ENCODE results near the gene CEP89.

- no peak for TF ChIP-seq EZH2 (IDR thresholded peaks at IDR 0.05; ENCODE audit: borderline replicate concordance, low read length)
- TF ChIP-seq CTCF (IDR thresholded peaks at IDR 0.05; ENCODE audit: low read length): no peak
These were observed 60.9 kb downstream of the CEP89 start for GRCh38 chr19:32910874-32911273.
